T-cell (primary cell): ENCODE results near the gene IL4R. TPM values are rescaled to one million over a fixed set of nuclear protein-coding genes. Genes with fewer than 3 reads are reported as not detected.

Experiments
- ATAC-seq, 4 experiments: fragments of 200-7000 bp in 3 of 4; fragments of 150-1000 bp in 1 of 4; cut with Tn5 transposase; replicated peaks in 1 of 4; 1 replicate in 3 of 4; 2 replicates in 1 of 4; pipeline ENCODE4 v1.10.0; 2021; ENCODE audit warnings: moderate library complexity in 3 of 4, mild to moderate bottlenecking in 2 of 4, moderate number of reproducible peaks in 1 of 4
- CTCF ChIA-PET, 2 donors: fragments of 300-600 bp; sonication (Branson Sonifier 250); formaldehyde crosslinking; loops; one replicate each; lab custom pipeline; 2022; ENCODE audit warnings: antibody characterized with exemption in 2 of 2; lab: Charles Lee
- POLR2A ChIA-PET, 2 donors: fragments of 300-600 bp; sonication (Branson Sonifier 250); formaldehyde crosslinking; loops; one replicate each; lab custom pipeline; 2022; ENCODE audit warnings: antibody characterized with exemption in 2 of 2; lab: Charles Lee
- DNase-seq, 35 experiments: peaks; one replicate each; pipeline versions ENCODE4 v3.0.0 to v3.0.0-alpha.2; 2013 to 2023
- H3K27ac ChIP-seq: one replicate; pipeline ENCODE4 v1.5.1; 2013; ENCODE audit warnings: low read length
- H3K27me3 ChIP-seq, 2 experiments: replicated peaks in 1 of 2; 1 replicate in 1 of 2; 2 replicates in 1 of 2; pipeline versions ENCODE4 v1.6.1 to v1.7.0; 2013; ENCODE audit warnings: low read length in 1 of 2, mixed read lengths in 1 of 2; ENCODE audit not compliant: control insufficient read depth in 2 of 2, insufficient read depth in 2 of 2; ENCODE audit errors: extremely low read depth in 1 of 2
- H3K36me3 ChIP-seq, 2 donors: 1 replicate in 1 of 2; 2 replicates in 1 of 2; pipeline versions ENCODE4 v1.6.1 to v1.7.0; 2013; ENCODE audit warnings: low read length in 1 of 2; ENCODE audit not compliant: control insufficient read depth in 2 of 2, insufficient read depth in 1 of 2; ENCODE audit errors: extremely low read depth in 1 of 2
- H3K4me1 ChIP-seq, 2 experiments: 1 replicate in 1 of 2; 2 replicates in 1 of 2; pipeline versions ENCODE4 v1.6.1 to v1.7.0; 2013; ENCODE audit warnings: low read length in 2 of 2, mixed read lengths in 1 of 2; ENCODE audit not compliant: insufficient read depth in 2 of 2, control insufficient read depth in 1 of 2; ENCODE audit errors: extremely low read depth in 1 of 2
- H3K4me3 ChIP-seq, 2 donors: 1 replicate in 1 of 2; 2 replicates in 1 of 2; pipeline versions ENCODE4 v1.5.1 to v1.7.0; 2013; ENCODE audit warnings: mild to moderate bottlenecking in 2 of 2, low read length in 1 of 2, moderate library complexity in 1 of 2; ENCODE audit not compliant: control insufficient read depth in 1 of 2; ENCODE audit errors: extremely low read depth in 1 of 2
- H3K9me3 ChIP-seq: 2 replicates; pipeline ENCODE4 v1.7.0; 2013
- H3K27ac Mint-ChIP-seq, 2 donors: one replicate each; pipeline ENCODE4 v1.8.0; 2020 to 2021; ENCODE audit warnings: mild to moderate bottlenecking in 2 of 2, mixed read lengths in 2 of 2
- H3K27me3 Mint-ChIP-seq, 2 donors: one replicate each; pipeline ENCODE4 v1.8.0; 2021 to 2022; ENCODE audit warnings: mixed read lengths in 2 of 2
- H3K36me3 Mint-ChIP-seq: one replicate; pipeline ENCODE4 v1.8.0; 2021; ENCODE audit warnings: mixed read lengths
- H3K4me1 Mint-ChIP-seq, 3 donors: one replicate each; pipeline ENCODE4 v1.8.0; 2020 to 2022; ENCODE audit warnings: mixed read lengths in 3 of 3, mild to moderate bottlenecking in 1 of 3
- H3K4me3 Mint-ChIP-seq, 3 donors: one replicate each; pipeline ENCODE4 v1.8.0; 2020 to 2022; ENCODE audit warnings: mild to moderate bottlenecking in 3 of 3, mixed read lengths in 3 of 3, moderate library complexity in 3 of 3
- H3K9me3 Mint-ChIP-seq, 3 donors: one replicate each; pipeline ENCODE4 v1.8.0; 2020 to 2022; ENCODE audit warnings: mixed read lengths in 3 of 3
- WGBS: methylation state at CpG from one replicate; pipeline ENCODE4 v1.1.5; 2013; ENCODE audit warnings: missing lambda C conversion rate; ENCODE audit not compliant: insufficient coverage; 5-methylcytosine and 5-hydroxymethylcytosine counted together
- total RNA-seq, 35 experiments: library from RNA in 6 of 35; stranded (reverse) in 6 of 35; fragments of 120-200 nt in 1 of 35; gene quantifications; one replicate each; pipeline versions ENCODE4 v1.2.1 to v1.2.4 and lab custom pipeline; 2013 to 2026

The IL4R gene
- total RNA-seq = 100 to 1,000 TPM; 186 to 281 (median 221) TPM
- 89.8 TPM for total RNA-seq (2013)
- total RNA-seq (lab: John Stamatoyannopoulos, UW) = 128 to 517 (median 227) reads per million in 29 experiments

GRCh38 chr16:27313422-27314160 lies at the start of gene IL4R:
Gene IL4R (plus strand): TSS chr16:27313974. CDS start chr16:27340204, 26,230 bp downstream.
- no peaks in the 10 kb centered on the region for H3K27me3 Mint-ChIP-seq
- under 1% methylated on average over 80 of the region's 85 CpGs for WGBS
- CTCF ChIA-PET = no interaction called here

GRCh38 chr16:27264151-27264550 lies 49.6 kb upstream of the IL4R start:
- DNase-seq (no peak), ATAC-seq (no peak)
- Histone ChIP-seq H3K9me3 (no peaks in the 10 kb centered on the region), H3K36me3 (no peaks in the 10 kb centered on the region), H3K4me1 (peaks cover 4 to 17% of the 10 kb centered on the region in 2 experiments), H3K27me3 (no peaks in the 10 kb centered on the region), H3K27ac (no peak overlapping the region), H3K4me3 (no peak overlapping the region)
- ChIA-PET CTCF (interaction anchor here in 1 of 2 donors (0.7 to 1.0 kb wide), 2 partner anchors 39 to 85 kb away, joined by 3 read pairs; no protein-coding TSS in a partner anchor), POLR2A (interaction anchor here in 1 of 2 donors (0.5 to 0.6 kb wide), 2 partner anchors 52 to 955 kb away, joined by 5 to 8 read pairs; no protein-coding TSS in a partner anchor)
- WGBS = 80% methylated on average over 1 of the region's 6 CpGs
- H3K9me3 Mint-ChIP-seq = peaks cover 0 to 2% (median 0%) of the 10 kb centered on the region in 3 donors
- H3K27ac Mint-ChIP-seq = no peak overlapping the region
- H3K27me3 Mint-ChIP-seq = no peaks in the 10 kb centered on the region
- peaks cover 32% of the 10 kb centered on the region for H3K36me3 Mint-ChIP-seq
- peaks cover 64 to 80% (median 69%) of the 10 kb centered on the region in 3 donors for H3K4me1 Mint-ChIP-seq
- no peak overlapping the region for H3K4me3 Mint-ChIP-seq

More at GRCh38 chr16:27313422-27314160, at the start of gene IL4R:
- POLR2A ChIA-PET = no interaction called here
- Mint-ChIP-seq H3K9me3 (no peaks in the 10 kb centered on the region), H3K36me3 (peaks cover 6% of the 10 kb centered on the region), H3K27ac (peak within 1 kb of the TSS; percentile 94 to 99), H3K4me1 (peaks cover 45 to 51% (median 48%) of the 10 kb centered on the region in 3 donors), H3K4me3 (peak within 1 kb of the TSS; percentile 85 to 100 (median 94))
- Histone ChIP-seq H3K36me3 (peaks cover 0 to 3% of the 10 kb centered on the region in 2 donors), H3K4me1 (peaks cover 20 to 56% of the 10 kb centered on the region in 2 experiments), H3K27ac (peak within 1 kb of the TSS; percentile 94), H3K9me3 (no peaks in the 10 kb centered on the region), H3K4me3 (peak within 1 kb of the TSS; percentile 86 to 87), H3K27me3 (peaks cover 0 to 3% of the 10 kb centered on the region in 2 experiments)
- peak; percentile 38 to 79 (median 59) for DNase-seq
- peak; percentile 60 to 69 (median 64) for ATAC-seq

- no peaks in the 10 kb centered on the region for H3K27me3 Mint-ChIP-seq
- Histone ChIP-seq H3K27me3 (no peaks in the 10 kb centered on the region), H3K36me3 (no peaks in the 10 kb centered on the region), H3K27ac (no peak overlapping the region), H3K9me3 (no peaks in the 10 kb centered on the region), H3K4me3 (no peak overlapping the region), H3K4me1 (peaks cover 7 to 20% of the 10 kb centered on the region in 2 experiments)
- WGBS = no CpG with 5 or more reads among the region's 1 CpG
- peaks cover 0 to 2% (median 0%) of the 10 kb centered on the region in 3 donors for H3K9me3 Mint-ChIP-seq
- peaks cover 24% of the 10 kb centered on the region for H3K36me3 Mint-ChIP-seq
- CTCF ChIA-PET = no interaction called here
- no peak for ATAC-seq
- H3K27ac Mint-ChIP-seq = peak overlapping the region; percentile 29 to 65
- peaks cover 68 to 82% (median 71%) of the 10 kb centered on the region in 3 donors for H3K4me1 Mint-ChIP-seq
- no peak overlapping the region for H3K4me3 Mint-ChIP-seq
- DNase-seq = no peak
- POLR2A ChIA-PET = no interaction called here
These were observed 47.8 kb upstream of the IL4R start for GRCh38 chr16:27265982-27266381.

GRCh38 chr16:27267037-27267677 lies 46.6 kb upstream of the IL4R start:
- H3K36me3 ChIP-seq = no peaks in the 10 kb centered on the region
- no CpG with 5 or more reads among the region's 8 CpGs for WGBS
- no peaks in the 10 kb centered on the region for H3K9me3 ChIP-seq
- DNase-seq (no peak), ATAC-seq (no peak)
- Mint-ChIP-seq H3K36me3 (peaks cover 20% of the 10 kb centered on the region), H3K27ac (peak overlapping the region in 1 of 2 donors; percentile 18), H3K9me3 (peaks cover 0 to 2% (median 0%) of the 10 kb centered on the region in 3 donors), H3K4me1 (peaks cover 66 to 81% (median 72%) of the 10 kb centered on the region in 3 donors), H3K4me3 (peak overlapping the region; percentile 96 to 97 (median 96)), H3K27me3 (no peaks in the 10 kb centered on the region)
- CTCF ChIA-PET = no interaction called here
- no peak overlapping the region for H3K27ac ChIP-seq
- no peak overlapping the region for H3K4me3 ChIP-seq
- H3K4me1 ChIP-seq = peaks cover 7 to 23% of the 10 kb centered on the region in 2 experiments
- H3K27me3 ChIP-seq = no peaks in the 10 kb centered on the region
- POLR2A ChIA-PET = no interaction called here

GRCh38 chr16:27268376-27269299 lies 45.1 kb upstream of the IL4R start, which contains the start of gene NSMCE1:
Gene NSMCE1 (minus strand): TSS chr16:27268772. CDS start chr16:27257570, 11,202 bp downstream.
- no peaks in the 10 kb centered on the region for H3K36me3 ChIP-seq
- H3K4me1 Mint-ChIP-seq = peaks cover 62 to 77% (median 69%) of the 10 kb centered on the region in 3 donors
- POLR2A ChIA-PET = interaction anchor here in 1 of 2 donors (0.7 kb wide), 2 partner anchors 87 to 163 kb away, joined by 3 read pairs; no protein-coding TSS in a partner anchor
- no peaks in the 10 kb centered on the region for H3K27me3 ChIP-seq
- ATAC-seq (peak; percentile 98 to 100 (median 99)), DNase-seq (peak; percentile 88 to 98 (median 95))
- H3K4me3 ChIP-seq = peak within 1 kb of the TSS; percentile 83 to 93
- no peaks in the 10 kb centered on the region for H3K9me3 Mint-ChIP-seq
- H3K4me3 Mint-ChIP-seq = peak within 1 kb of the TSS; percentile 96 to 97 (median 96)
- CTCF ChIA-PET = interaction anchor here in 1 of 2 donors (0.6 to 1.3 kb wide), 7 partner anchors 32 to 248 kb away, joined by 3 to 5 read pairs (median 3); no protein-coding TSS in a partner anchor
- H3K4me1 ChIP-seq = peaks cover 12 to 34% of the 10 kb centered on the region in 2 experiments
- under 1% methylated on average over 42 of the region's 58 CpGs for WGBS
- H3K9me3 ChIP-seq = no peaks in the 10 kb centered on the region
- H3K27ac Mint-ChIP-seq = peak within 1 kb of the TSS; percentile 96 to 97
- H3K27ac ChIP-seq = peak within 1 kb of the TSS; percentile 95
- peaks cover 6% of the 10 kb centered on the region for H3K36me3 Mint-ChIP-seq
- H3K27me3 Mint-ChIP-seq = peaks cover 0 to 2% of the 10 kb centered on the region in 2 donors
